Retina (tissue), 1 donor: ENCODE data around the gene ZMIZ1.
A peak's percentile ranks its signal among the peaks of the same experiment; 100 is the strongest.

Experiments used
- DNase-seq: peaks from one replicate; pipeline ENCODE4 v3.0.0-alpha.2; 2016

Gene ZMIZ1

DNA sequence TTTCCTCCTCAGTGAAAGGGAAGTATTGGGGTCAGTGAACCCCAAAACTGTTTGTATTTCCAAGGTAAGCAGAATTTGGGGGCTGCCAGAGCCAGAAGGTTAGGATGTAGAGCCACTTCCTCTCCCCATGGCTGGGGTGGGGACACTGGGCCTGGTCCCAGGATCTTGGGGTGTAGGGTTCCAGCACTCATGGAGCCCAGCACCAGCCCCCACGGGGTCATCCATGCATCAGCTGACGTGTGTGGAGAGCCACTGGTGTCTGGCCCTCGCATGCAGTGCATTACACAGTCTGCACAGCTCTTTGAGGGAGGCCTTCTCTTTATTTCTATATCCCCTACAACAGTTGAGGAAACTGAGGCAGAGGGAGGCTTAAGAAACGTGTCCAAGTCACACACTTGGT, 91.4 kb downstream of the ZMIZ1 start:
- DNase-seq, result no peak

DNA sequence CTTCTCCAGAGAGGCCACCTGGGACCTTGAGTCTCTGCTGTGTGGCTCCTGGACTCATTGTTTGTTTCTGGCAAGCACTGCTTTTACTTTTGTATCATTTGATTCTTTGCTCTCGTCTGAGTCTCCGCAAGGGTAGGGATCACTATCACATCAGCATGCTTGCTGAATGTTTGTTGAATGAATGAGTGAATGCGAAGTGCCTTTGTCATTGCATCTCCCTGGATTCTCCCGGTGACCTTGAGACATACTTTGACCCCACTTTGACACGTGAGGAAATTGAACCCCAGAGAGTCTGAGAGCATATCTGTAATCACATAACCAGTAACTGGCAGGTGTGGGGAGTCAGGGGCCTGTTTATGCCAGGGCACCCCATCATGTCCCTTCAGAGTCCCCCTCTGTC, 92.8 kb downstream of the ZMIZ1 start:
- no peak for DNase-seq

DNA sequence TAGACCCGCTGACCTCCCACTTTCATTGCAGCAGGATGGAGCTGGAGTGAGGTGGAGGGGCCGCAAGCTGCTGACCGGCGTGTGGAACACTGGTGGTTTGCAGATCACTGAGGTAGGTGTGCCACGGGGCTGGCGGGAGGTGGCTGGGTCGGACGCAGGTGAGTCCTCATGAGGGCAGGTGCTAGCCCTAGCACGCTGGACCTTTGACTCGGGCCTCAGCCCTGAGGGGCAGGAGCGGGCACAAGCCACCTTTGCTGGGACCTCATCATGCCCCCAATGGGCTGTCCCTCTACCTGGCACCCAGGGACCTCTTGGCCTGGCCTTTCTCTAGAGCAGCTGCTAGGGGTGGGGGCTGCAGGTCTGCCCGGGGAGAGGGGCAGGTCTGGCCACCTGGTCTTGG, 93.3 kb downstream of the ZMIZ1 start:
- DNase-seq, result no peak

DNA sequence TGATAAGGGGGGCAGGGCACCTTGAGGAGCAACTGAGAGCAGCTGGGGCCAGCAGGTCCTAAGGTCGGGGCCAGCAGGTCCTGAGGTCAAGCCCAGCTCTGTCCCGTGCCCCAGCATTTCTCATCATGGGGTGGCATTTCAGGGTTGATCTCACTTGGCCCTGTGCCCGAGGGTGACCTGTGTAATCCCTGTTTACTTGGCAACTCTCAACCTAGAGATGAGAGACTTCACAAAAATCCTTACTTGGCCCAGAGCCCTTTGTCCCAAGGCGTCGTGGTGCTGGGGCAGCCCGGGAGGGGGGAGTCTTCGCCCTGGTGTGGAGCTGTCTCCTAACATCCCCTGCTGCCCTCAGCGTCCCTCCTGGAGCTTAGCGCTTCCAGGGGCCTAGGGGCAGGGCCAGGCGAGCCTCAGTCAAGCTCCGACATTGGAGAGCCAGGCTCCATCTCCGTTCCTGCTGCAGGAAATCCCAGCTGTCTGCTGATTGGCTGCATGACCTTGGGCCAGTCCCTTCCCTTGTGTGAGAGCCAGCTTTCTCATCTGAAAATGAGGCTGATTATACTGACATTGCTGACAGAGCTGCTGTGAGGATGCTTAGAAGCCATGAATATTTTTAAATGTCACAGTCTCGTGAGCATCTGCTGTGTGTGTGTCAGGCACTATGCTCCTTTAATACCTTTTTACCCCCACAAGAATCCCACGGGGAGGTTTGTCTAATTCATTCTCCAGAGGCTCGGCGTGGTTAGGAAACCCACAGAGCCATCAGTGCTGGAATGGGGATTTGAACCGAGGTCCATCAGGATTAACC, 94.3 kb downstream of the ZMIZ1 start:
- no peak for DNase-seq

DNA sequence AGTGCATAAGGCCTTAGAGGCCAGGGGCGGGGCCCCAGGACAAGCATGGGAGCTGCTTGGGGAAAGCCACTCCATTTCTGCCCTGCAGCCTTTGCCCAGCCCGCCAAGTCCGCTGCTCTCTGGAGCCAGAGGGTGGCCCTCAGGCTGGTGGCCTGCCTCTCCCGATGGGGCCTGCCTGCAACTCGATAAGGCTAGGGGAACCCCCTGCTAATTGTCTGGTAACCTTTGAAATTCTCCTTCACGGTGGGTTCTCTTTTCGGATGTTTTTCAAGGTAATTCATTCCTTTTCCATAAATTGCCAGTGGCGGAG, 94.9 kb downstream of the ZMIZ1 start:
- DNase-seq, result no peak

- no peak for DNase-seq
Measured at GRCh38 chr10:79164075-79164474, 95.3 kb downstream of the ZMIZ1 start.

DNA sequence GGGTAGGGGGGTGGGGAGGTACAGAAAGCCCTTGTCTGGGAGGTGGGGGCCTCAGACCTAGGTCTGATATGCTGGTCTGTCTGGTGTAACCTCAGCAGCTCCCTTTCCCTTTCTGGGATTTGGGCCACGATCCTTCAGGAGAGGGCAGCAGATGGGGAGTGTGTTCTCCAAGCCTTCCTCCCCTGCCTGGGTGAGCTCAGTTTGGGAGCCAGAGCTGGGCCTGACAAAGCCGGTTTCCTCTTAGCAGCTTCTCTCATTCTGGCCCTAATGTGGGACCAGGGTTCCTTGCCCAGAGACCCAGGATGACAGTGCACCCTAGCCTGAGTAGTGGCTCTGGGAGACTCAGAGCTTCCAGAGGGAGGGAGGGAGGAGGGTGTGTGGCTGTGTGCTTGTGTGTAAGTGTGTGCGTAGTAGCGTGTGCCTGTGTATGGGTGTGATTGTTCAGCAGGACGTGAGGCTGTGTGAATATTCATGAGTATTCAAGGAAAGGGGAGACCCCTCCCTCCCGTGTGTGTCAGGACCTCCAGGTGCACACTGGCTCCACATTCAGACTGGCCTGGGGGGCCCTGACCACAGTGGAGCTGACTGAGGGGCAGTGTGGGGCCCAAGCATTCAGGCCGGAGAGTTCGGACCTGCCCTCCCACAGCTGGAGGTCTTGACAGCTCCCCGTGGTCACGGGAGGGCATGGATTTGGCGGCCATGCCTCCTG, 96.5 kb downstream of the ZMIZ1 start:
- no peak for DNase-seq

GRCh38 chr10:79166312-79166721, 97.6 kb downstream of the ZMIZ1 start:
- DNase-seq, result no peak

GRCh38 chr10:79166741-79167140, 98.0 kb downstream of the ZMIZ1 start:
- DNase-seq, result no peak

GRCh38 chr10:79167537-79167936, 98.8 kb downstream of the ZMIZ1 start:
- no peak for DNase-seq

DNA sequence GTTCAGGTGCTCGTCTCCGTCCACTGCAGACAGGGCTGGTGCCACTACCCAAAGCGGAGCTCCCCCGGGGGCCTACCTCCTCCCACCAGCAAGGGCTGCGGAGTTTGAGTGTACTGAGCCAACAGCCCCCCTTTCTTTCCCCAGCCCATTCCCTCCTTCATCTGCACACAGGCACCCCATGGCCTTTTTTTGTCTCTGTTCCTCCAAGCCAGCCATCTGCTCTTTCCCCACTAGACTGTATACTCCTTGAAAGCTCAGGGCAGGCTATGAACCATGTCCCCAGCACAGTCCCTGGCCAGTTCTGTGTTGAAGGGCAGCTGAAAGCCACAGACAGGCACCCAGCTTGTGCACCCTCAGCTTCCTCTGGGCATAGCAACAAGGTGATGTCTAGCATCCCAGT, 99.4 kb downstream of the ZMIZ1 start:
- DNase-seq, result no peak

DNA sequence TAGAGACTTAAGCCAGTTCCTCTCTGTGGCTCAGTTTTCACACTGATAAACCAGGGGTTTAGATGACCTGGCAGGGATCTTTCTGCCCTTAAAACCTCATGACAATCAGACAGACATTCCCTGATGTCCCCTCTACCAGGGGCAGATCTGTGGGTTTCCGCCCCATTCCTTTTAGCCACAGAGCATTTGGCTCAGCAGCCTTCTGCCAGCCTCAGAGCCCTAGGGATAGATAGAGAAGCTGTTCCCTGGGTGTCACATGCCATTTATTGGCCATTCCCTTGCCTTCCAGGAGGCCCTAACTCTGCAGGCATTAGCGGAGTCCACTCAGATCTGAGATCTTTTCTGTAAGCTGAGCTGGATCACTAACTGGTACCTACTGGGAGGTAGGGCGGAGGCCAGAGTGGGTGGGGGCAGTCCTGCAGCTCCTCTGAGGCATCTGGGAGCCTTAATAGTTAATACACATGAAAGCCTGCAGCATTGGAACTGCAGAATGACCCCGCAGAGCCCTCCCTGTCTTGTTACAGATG, 101.5 kb downstream of the ZMIZ1 start:
- DNase-seq, result no peak

DNA sequence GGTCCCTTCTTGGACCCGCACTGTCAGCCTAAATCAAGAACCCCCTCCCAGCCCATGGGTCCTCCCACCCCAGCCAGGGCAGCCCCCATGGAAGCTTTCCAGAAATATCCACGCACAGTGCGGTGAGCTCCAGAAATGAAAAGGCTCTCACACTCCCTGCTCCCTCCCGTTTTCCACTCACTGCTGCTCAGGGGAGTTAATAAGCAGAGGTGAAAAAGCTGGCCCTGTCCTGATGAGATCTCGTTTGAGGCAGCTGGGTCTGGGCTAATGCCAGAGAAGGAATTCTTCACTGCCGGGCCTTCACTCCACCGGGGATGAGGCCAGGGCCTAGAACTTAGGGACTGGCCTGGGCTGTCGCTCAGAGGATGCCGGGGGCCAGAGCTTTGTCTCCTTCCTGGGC, 102.2 kb downstream of the ZMIZ1 start:
- no peak for DNase-seq

DNA sequence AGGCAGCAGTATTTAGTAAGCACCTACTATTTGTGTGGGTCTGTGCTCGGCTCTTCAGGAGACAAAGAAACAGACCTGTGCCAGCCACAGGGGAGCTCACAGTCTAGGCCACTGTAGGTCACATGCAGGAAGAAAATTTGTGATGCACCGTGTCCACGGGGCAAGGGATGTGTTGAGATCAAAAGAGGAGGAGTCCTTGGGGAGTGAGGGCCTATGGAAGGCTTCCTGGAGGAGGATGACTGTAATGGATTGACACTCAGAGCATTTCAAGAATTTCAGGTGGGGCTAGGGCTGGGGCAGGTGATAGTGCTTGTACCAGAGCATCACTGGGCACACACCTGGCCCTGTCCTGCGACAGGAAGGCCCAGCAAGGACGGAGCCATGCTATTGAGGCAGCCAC, 102.7 kb downstream of the ZMIZ1 start:
- DNase-seq, result no peak

DNA sequence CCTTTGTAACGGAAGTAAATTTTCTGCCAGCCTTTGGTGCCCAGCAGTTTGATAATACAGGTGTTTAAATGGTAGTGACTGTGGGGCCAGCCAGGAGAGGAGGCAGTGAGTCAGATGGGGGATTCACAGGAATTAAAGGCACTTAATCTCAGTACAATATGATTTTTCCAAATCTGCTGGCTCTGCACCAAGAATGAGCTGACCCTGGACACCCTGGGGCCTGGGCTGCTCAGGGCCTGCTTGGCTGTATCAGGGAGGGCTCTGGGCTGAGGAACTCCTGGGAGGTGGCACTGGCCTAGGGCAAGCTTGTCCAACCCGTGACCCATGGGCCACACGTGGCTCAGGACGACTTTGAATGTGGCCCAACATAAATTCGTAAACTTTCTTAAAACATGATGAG, 104.1 kb downstream of the ZMIZ1 start:
- DNase-seq, result no peak

GRCh38 chr10:79173582-79174262, 105.0 kb downstream of the ZMIZ1 start:
- no peak for DNase-seq

DNA sequence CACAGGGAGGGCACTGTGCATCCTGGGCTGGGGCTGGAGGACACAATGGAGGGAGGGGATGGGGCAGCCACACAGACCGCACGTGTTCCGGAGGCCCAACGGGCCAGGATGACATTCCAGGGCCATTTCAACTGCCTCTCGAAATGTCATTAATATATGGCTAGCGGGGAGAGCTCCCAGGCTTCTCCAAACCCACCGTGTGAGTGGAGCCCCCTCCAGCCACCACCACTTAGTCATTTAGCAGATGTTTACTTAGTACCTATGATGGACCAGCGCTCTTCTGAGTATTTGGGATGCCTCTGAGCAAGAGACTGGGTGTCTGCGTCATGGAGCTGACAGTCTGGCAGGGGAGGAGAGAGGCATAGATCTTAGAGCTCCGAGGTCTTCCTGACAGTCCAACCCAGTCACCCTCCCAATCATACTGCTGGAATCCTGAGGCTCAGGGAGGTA, 107.3 kb downstream of the ZMIZ1 start:
- no peak for DNase-seq

- DNase-seq, result no peak
Measured at GRCh38 chr10:79176949-79177602, 108.3 kb downstream of the ZMIZ1 start.

DNA sequence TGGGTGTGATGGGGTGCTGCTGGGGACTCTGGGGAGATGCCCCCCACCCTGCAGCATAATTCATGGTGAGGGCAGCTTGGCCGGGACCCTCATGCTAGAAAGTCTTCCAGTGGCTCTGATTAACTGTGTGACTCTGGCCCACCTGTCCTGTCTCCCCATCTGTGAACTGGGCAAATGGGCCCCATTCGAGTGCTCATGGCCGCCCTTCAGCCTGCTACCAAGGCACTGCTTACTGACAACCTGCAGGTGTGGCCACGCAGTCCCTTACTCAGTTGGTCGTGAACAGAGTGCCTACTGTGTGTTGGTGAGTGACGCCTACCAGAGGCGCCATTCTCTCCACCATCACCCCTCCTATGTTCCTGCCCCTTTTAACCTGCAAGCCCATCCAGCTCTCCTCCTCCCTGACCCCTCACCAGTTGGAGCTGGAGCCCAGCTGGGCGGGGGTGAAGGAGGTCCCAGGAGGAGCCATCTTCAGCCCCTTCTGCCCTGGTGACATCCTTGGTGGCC, 109.4 kb downstream of the ZMIZ1 start:
- DNase-seq, result no peak

DNA sequence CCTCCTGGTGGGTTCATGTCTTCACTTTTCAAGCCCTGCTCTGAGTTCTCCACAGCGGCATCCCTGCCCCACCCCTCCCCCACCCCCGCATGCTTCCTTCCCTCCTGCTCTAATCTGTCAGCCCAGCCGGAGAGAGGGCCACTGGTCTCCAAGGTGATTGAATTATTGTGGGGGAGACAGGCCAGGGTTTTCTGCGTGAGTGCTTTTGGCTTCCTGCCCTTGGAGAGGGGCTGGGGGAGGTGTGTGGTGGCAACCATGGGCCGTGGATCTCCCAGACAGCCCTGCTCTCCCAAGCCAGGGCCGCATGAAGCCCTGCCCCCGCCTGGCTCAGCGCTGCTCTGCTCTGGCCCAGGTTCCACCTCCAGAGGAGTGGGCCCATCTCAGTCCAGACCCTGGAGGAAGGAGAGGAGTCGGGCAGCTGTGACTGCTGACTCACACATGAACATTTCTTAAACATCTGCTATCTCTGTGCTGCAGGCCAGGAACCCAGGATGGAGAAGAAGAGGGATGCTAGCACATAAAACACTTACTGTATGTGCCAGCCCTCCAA, 109.9 kb downstream of the ZMIZ1 start:
- peak; percentile 72 for DNase-seq

DNA sequence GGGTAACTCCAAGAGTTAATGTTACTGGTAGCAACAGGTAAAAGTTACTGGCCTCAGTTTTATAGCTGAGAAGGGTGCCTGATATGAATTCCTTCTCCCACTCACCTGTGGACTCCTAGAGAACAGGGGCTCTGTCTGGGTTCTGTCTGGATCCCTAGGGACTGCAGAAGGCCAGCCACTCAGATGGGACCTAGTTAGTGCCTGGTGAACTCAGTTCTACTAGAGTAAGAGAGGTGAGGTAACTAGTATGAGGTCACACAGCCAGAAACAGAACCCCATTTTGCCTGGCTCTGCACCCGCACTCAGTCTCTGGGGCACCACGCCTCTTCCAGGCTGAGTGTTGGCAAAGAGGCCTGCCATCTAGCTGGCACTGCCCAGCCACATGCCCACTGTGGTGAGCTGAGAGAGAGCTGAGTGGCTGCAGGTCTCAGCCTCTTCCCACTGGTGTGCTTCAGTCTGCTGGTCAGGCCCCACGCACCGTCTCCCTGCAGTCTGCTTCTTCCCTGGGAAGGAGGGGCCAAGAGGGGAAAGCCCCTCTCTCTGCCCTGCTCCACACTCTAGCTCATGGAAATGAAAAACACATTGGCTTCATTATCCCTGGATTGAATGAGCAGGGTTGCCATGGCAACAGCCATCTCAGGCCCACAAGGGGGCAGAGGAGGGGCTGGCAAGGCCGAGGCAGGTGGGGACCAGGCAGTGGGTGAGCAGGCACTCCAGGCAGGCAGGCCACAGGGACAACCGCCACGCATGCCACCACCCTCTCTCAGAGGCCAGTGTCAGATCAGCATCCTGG, 110.6 kb downstream of the ZMIZ1 start:
- peak; percentile 87 for DNase-seq

- DNase-seq, result no peak
Measured at GRCh38 chr10:79179957-79180309, 111.2 kb downstream of the ZMIZ1 start.
